GM19043 (cell line): ENCODE results near the gene ANXA9.

Experiments
- ATAC-seq: cut with Tn5 transposase; IDR thresholded peaks from one replicate; pipeline ENCODE4 v1.9.1; 2021; ENCODE audit warnings: low read depth; ENCODE audit not compliant: unreplicated experiment

The ANXA9 gene

DNA sequence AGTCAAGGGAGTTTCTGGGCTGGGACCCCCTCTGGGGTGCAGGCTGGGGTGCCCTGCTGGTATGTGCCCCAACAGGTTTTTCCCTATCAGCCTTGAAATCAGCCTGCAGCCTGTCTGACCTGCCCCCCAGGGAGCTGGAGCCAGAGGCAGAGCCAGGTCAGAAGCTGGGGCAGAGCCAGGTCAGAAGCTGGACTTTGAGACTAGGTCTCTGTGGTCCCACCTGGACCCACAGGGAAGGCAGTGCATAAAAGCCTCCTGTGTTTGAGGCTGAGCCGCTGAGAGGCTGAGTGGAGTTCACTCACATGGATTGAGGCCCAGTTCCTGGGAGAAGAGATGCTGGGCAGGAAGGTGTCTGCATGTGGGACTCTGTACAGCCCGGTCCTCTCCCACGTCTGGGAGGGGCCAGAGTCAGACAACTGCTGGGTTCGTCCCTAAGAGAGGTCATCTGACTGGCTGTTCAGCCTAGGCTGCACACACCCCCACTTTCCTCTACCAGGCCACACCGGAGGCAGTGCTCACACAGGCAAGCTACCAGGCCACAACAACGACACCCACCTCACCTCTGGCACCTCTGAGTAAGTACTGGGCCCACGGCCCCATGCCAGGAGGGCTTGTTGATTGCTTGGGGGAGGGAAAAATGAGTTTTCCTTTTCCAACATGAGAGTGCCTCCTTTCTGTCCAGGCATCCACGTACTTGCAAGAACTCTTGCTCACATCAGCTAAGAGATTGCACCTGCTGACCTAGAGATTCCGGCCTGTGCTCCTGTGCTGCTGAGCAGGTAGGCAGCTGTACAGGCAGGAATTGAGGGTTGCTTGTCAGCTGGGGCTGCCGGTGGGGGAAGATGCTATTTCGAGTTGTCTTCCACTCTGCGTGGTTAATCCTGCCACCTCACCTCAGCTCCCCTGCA, at the start of gene ANXA9:
Gene ANXA9, plus strand, starts transcription at position 488 of the 908 bp plus-strand sequence. CDS start 814 bp downstream, outside the sequence.
- ATAC-seq = no peak

GRCh38 chr1:150944856-150945255, 37.2 kb upstream of the ANXA9 start:
- no peak for ATAC-seq

DNA sequence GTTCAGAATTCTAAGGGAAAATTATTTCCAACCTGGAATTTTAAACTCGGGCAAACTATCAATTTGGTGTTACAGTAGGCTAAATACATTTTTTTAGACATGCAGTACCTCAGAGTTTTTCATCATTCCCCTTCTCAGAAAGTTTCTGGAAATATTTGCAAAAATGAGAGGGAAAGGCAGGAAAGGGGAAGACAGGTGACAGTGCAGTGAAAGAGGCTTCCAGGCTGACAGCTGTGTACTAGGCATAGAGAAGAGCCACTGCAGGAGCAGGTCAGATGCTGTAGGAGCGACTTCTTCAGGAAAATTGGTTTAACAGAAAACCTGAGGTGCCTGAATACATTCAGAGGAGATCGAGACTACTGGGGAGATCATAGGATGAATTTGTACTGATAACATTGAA, 27.4 kb upstream of the ANXA9 start:
- ATAC-seq = no peak

GRCh38 chr1:150955280-150955679, 26.8 kb upstream of the ANXA9 start:
- ATAC-seq = no peak

GRCh38 chr1:150957666-150958065, 24.4 kb upstream of the ANXA9 start:
- no peak for ATAC-seq

- ATAC-seq = no peak
Measured at GRCh38 chr1:150960646-150961045, 21.4 kb upstream of the ANXA9 start.

GRCh38 chr1:150961756-150962155, 20.3 kb upstream of the ANXA9 start:
- ATAC-seq = no peak

GRCh38 chr1:150963321-150964163, 18.6 kb upstream of the ANXA9 start:
- no peak for ATAC-seq

DNA sequence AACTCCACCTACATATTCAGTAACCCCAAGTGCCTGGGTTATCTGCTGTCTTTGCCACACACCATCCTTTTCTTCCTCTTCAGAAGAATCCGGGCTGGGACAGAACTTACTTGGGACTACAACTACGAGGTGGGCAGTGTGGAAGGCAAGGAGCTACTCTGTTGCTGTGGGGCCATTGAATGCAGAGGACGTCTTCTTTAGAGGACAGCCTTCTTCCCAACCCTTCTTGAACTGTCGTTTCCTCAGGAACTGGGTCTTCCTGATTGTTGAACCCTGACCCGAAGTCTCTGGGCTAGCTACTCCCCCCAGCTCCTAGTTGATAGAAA, 18.0 kb upstream of the ANXA9 start:
- no peak for ATAC-seq

- no peak for ATAC-seq
Measured at GRCh38 chr1:150965605-150966004, 16.5 kb upstream of the ANXA9 start.

DNA sequence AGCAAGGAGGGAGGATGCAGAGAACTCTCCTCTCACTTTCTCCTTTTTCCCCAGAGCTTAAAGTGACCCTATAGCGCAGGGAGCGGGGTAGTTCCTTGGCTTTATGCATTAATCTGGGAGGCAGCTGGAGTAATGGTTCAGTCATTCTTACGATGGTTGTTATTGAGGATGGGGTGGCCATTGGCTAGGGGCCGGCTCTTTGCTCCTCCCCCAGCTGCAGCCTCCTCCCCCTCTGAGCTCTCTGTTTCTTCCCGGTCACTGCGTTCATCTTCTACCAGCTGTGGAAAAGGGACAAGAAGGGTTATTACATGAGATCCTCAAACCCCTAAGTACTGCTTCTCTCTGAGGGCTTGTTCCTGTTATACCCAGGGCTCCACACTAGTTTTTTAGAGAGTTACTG, 16.1 kb upstream of the ANXA9 start:
- ATAC-seq = no peak

GRCh38 chr1:150967936-150968335, 14.2 kb upstream of the ANXA9 start:
- ATAC-seq = no peak

- ATAC-seq = no peak
Measured at GRCh38 chr1:150968491-150968890, 13.6 kb upstream of the ANXA9 start.

GRCh38 chr1:150969626-150970025, 12.5 kb upstream of the ANXA9 start:
- ATAC-seq = no peak

GRCh38 chr1:150970808-150971582, 11.1 kb upstream of the ANXA9 start:
- ATAC-seq = no peak

DNA sequence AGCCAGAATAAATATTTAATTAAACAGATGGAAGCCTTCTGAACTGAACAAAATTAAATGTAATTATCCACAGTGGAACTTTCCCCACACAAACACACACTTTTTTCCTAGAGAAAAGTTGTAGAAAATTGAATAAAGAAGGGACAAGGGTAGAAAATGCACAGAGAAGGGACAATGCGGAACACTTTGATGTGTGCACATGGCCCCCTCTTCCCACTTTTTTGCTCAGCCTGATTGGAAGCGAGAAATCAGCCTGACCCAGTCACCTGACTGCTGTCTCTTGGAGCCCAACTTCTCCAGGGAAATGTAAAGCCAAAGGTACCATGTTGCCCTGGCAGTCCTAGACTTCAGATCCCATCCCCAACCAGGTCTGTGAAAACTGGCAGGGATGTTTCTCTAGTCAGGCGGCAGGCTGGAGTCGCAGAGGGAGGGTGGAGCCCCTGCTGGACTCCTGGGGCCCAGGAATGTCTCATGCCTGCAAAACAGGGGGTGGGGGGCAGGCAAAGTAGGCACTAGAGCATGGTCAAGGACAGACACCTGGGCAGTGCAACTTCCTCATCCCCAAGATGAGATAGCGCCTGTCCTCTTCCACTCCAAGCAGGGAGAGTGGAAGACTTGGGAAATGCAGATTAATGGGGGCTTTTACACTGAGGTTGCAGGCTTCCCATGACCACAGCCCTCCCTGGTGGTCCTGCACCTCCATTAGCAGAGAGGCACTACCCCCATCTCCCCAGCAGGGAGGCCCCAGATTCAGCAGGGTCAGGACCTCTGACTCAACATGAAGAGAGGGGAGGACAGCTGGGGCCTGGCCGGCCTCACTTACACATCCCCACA, 10.3 kb upstream of the ANXA9 start:
- no peak for ATAC-seq

- no peak for ATAC-seq
Measured at GRCh38 chr1:150972417-150972940, 9.6 kb upstream of the ANXA9 start.

GRCh38 chr1:150973258-150973835, 8.7 kb upstream of the ANXA9 start:
- no peak for ATAC-seq

GRCh38 chr1:150973836-150974579, 8.1 kb upstream of the ANXA9 start:
- no peak for ATAC-seq
